Measurements from ENCODE around the gene EIF5B.

Gene EIF5B

GRCh38 chr2:99350194-99350593 is 13.0 kb downstream of the EIF5B start:
- no peak for TF ChIP-seq POLR2AphosphoS5 (IDR thresholded peaks at IDR 0.05; ENCODE audit: low read depth, low read length)
- TF ChIP-seq TAF1 (IDR thresholded peaks at IDR 0.05; ENCODE audit: borderline replicate concordance, insufficient read depth, low read length), result no peak
- TF ChIP-seq REST (IDR thresholded peaks at IDR 0.05; ENCODE audit: insufficient read depth in 1 of 2, low read depth in 2 of 2, low read length in 2 of 2), result no peak
- no peak for TF ChIP-seq SIN3A (IDR thresholded peaks at IDR 0.05; ENCODE audit: borderline replicate concordance, insufficient read depth, low read length)
- no peak for TF ChIP-seq FOXP2 (optimal IDR thresholded peaks at IDR 0.05; ENCODE audit: borderline replicate concordance, extremely low read depth, extremely low read length, insufficient read depth)

GRCh38 chr2:99354070-99354469 is 16.9 kb downstream of the EIF5B start:
- TF ChIP-seq TAF1 (IDR thresholded peaks at IDR 0.05; ENCODE audit: borderline replicate concordance, insufficient read depth, low read length) (no peak), FOXP2 (optimal IDR thresholded peaks at IDR 0.05; ENCODE audit: borderline replicate concordance, extremely low read depth, extremely low read length, insufficient read depth) (no peak), REST (IDR thresholded peaks at IDR 0.05; ENCODE audit: insufficient read depth in 1 of 2, low read depth in 2 of 2, low read length in 2 of 2) (no peak), SIN3A (IDR thresholded peaks at IDR 0.05; ENCODE audit: borderline replicate concordance, insufficient read depth, low read length) (no peak), POLR2AphosphoS5 (IDR thresholded peaks at IDR 0.05; ENCODE audit: low read depth, low read length) (no peak)

- TF ChIP-seq REST (IDR thresholded peaks at IDR 0.05; ENCODE audit: insufficient read depth in 1 of 2, low read depth in 2 of 2, low read length in 2 of 2) (no peak), TAF1 (IDR thresholded peaks at IDR 0.05; ENCODE audit: borderline replicate concordance, insufficient read depth, low read length) (no peak)
Observed at GRCh38 chr2:99356853-99357252, 19.7 kb downstream of the EIF5B start.

GRCh38 chr2:99365661-99366060 is 28.5 kb downstream of the EIF5B start:
- TF ChIP-seq FOXP2 (optimal IDR thresholded peaks at IDR 0.05; ENCODE audit: borderline replicate concordance, extremely low read depth, extremely low read length, insufficient read depth), result no peak
- no peak for TF ChIP-seq SIN3A (IDR thresholded peaks at IDR 0.05; ENCODE audit: borderline replicate concordance, insufficient read depth, low read length)
- TF ChIP-seq TAF1 (IDR thresholded peaks at IDR 0.05; ENCODE audit: borderline replicate concordance, insufficient read depth, low read length), result no peak
- no peak for TF ChIP-seq POLR2AphosphoS5 (IDR thresholded peaks at IDR 0.05; ENCODE audit: low read depth, low read length)
- TF ChIP-seq REST (IDR thresholded peaks at IDR 0.05; ENCODE audit: insufficient read depth in 1 of 2, low read depth in 2 of 2, low read length in 2 of 2), result no peak

- no peak for TF ChIP-seq SIN3A (IDR thresholded peaks at IDR 0.05; ENCODE audit: borderline replicate concordance, insufficient read depth, low read length)
- no peak for TF ChIP-seq POLR2AphosphoS5 (IDR thresholded peaks at IDR 0.05; ENCODE audit: low read depth, low read length)
- no peak for TF ChIP-seq FOXP2 (optimal IDR thresholded peaks at IDR 0.05; ENCODE audit: borderline replicate concordance, extremely low read depth, extremely low read length, insufficient read depth)
- no peak for TF ChIP-seq TAF1 (IDR thresholded peaks at IDR 0.05; ENCODE audit: borderline replicate concordance, insufficient read depth, low read length)
- TF ChIP-seq REST (IDR thresholded peaks at IDR 0.05; ENCODE audit: insufficient read depth in 1 of 2, low read depth in 2 of 2, low read length in 2 of 2), result no peak
Observed at GRCh38 chr2:99373144-99373543, 36.0 kb downstream of the EIF5B start.

All from PFSK-1 (cell line).